ENCODE results near the gene RHO.

- TF ChIP-seq CTCF (IDR thresholded peaks at IDR 0.05) (no peak), POLR2A (IDR thresholded peaks at IDR 0.05) (no peak), POLR2AphosphoS5 (IDR thresholded peaks at IDR 0.05) (no peak)
Measured at GRCh38 chr3:129527262-129527661, 1.2 kb upstream of the RHO start.

Measured in prostate gland (tissue), 2 donors.